Measurements from ENCODE around the gene MAP2. TPM values are rescaled to one million over a fixed set of nuclear protein-coding genes. Genes with fewer than 3 reads are reported as not detected.

The MAP2 gene
- total and polyA plus RNA-seq, 2 of the 13 experiments (the other 11 are each of a cell fraction or from before 2014, with no cell fraction given): 0.08 TPM; not detected in 1

DNA sequence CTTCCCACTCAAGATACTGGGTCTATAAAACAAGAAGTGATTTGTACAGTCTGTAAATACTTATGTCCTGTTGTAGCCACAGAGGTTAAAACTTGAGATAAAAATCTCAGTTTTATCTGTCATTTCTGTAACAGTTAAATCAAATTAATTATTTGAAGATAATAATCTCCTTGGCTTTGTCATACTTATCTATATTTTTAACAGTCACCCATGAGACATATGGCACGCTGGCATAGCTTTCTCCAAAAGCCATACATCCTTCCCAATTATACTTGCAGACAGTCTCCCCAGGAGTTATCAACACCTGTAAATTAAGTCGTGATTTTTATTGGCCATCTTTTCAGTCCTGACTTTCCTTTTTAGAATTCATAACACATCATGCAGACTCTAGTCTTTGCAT, 278.9 kb downstream of the MAP2 start:
- ATAC-seq (no peak), FAIRE-seq (no peak), DNase-seq (ENCODE audit: low spot score) (no peak)
- no peaks in the 10 kb centered on the region for H4K20me1 ChIP-seq (ENCODE audit: insufficient read depth, low read length)
- 0% methylated on average over 2 of the region's 2 CpGs for WGBS (ENCODE audit: low lambda C conversion rate)
- in situ Hi-C loops (cut with HindIII; ENCODE audit: extremely low pct_ligation_motif_present, low pct_unique_long_range_greater_than_20kb): no loop called here
- H3K79me2 ChIP-seq (ENCODE audit: insufficient read depth, low read length): no peaks in the 10 kb centered on the region
- no peak for TF ChIP-seq SCMH1 (CRISPR knock-in tag; IDR thresholded peaks at IDR 0.05; ENCODE audit: borderline replicate concordance)
- TF ChIP-seq AHR (CRISPR knock-in tag; IDR thresholded peaks at IDR 0.05): no peak
- TF ChIP-seq, protein P1, sequence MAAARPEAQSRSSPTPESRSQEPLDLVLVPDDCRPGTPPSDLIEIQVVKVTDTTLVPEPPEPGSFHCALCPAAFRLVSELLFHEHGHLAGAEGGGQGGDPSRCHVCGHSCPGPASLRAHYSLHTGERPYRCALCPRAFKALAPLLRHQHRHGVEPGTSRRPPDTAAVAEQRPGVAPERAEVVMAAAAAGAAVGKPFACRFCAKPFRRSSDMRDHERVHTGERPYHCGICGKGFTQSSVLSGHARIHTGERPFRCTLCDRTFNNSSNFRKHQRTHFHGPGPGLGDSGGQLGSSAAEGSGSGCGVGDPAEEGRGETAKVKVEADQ (CRISPR knock-in tag; IDR thresholded peaks at IDR 0.05; ENCODE audit: borderline replicate concordance): no peak
- no peak for TF ChIP-seq POLR2A (IDR thresholded peaks at IDR 0.05; ENCODE audit: insufficient read depth in 1 of 2, low read depth in 2 of 2, low read length in 2 of 2)
- no peak for TF ChIP-seq ZNF768 (CRISPR knock-in tag; IDR thresholded peaks at IDR 0.05)
- TF ChIP-seq RFX3 (CRISPR knock-in tag; IDR thresholded peaks at IDR 0.05): no peak
- no peak for TF ChIP-seq PCBP1 (IDR thresholded peaks at IDR 0.05; ENCODE audit: borderline replicate concordance, low read depth, low read length)
- TF ChIP-seq ZFY (CRISPR knock-in tag; IDR thresholded peaks at IDR 0.05): no peak
- TF ChIP-seq GFI1 (CRISPR knock-in tag; IDR thresholded peaks at IDR 0.05; ENCODE audit: borderline replicate concordance): no peak
- no peak for TF ChIP-seq ARID2 (CRISPR knock-in tag; IDR thresholded peaks at IDR 0.05; ENCODE audit: borderline replicate concordance)
- TF ChIP-seq THAP11 (CRISPR knock-in tag; IDR thresholded peaks at IDR 0.05): no peak
- TF ChIP-seq, protein P2, sequence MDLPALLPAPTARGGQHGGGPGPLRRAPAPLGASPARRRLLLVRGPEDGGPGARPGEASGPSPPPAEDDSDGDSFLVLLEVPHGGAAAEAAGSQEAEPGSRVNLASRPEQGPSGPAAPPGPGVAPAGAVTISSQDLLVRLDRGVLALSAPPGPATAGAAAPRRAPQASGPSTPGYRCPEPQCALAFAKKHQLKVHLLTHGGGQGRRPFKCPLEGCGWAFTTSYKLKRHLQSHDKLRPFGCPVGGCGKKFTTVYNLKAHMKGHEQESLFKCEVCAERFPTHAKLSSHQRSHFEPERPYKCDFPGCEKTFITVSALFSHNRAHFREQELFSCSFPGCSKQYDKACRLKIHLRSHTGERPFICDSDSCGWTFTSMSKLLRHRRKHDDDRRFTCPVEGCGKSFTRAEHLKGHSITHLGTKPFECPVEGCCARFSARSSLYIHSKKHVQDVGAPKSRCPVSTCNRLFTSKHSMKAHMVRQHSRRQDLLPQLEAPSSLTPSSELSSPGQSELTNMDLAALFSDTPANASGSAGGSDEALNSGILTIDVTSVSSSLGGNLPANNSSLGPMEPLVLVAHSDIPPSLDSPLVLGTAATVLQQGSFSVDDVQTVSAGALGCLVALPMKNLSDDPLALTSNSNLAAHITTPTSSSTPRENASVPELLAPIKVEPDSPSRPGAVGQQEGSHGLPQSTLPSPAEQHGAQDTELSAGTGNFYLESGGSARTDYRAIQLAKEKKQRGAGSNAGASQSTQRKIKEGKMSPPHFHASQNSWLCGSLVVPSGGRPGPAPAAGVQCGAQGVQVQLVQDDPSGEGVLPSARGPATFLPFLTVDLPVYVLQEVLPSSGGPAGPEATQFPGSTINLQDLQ (CRISPR knock-in tag; IDR thresholded peaks at IDR 0.05): no peak
- TF ChIP-seq MIER3 (CRISPR knock-in tag; IDR thresholded peaks at IDR 0.05; ENCODE audit: borderline replicate concordance): no peak
- TF ChIP-seq RFXAP (CRISPR knock-in tag; IDR thresholded peaks at IDR 0.05; ENCODE audit: borderline replicate concordance): no peak
- TF ChIP-seq XRCC5 (optimal IDR thresholded peaks at IDR 0.05; ENCODE audit: low read length): no peak
- no peak for TF ChIP-seq MTF2 (CRISPR knock-in tag; IDR thresholded peaks at IDR 0.05; ENCODE audit: borderline replicate concordance)
- TF ChIP-seq ZNF703 (CRISPR knock-in tag; IDR thresholded peaks at IDR 0.05; ENCODE audit: borderline replicate concordance): no peak
- TF ChIP-seq KLF6 (CRISPR knock-in tag; IDR thresholded peaks at IDR 0.05): no peak
- no peak overlapping the region for H3K4me2 ChIP-seq (ENCODE audit: low read depth, low read length)
- H3K27ac ChIP-seq (ENCODE audit: extremely low read length, insufficient read depth, low read length): no peak overlapping the region
- H2AFZ ChIP-seq (ENCODE audit: low read length): no peak overlapping the region
- CTCF ChIA-PET (ENCODE audit: low intra/inter-chr PET ratio, low total read pairs): no interaction called here
- no TSS peak for BruUV-seq (replicated peaks)
- H3K27me3 ChIP-seq (ENCODE audit: control insufficient read depth in 1 of 2, insufficient read depth in 2 of 2, low read length in 2 of 2): no peaks in the 10 kb centered on the region
- no peak overlapping the region for H3K4me3 ChIP-seq (replicated peaks in 1 of 3; ENCODE audit: insufficient read depth in 1 of 3, low read depth in 2 of 3, low read length in 3 of 3)
- no peaks in the 10 kb centered on the region for H3K36me3 ChIP-seq (replicated peaks in 1 of 2; ENCODE audit: control insufficient read depth in 1 of 2, insufficient read depth in 2 of 2, low read length in 2 of 2)
- no peaks in the 10 kb centered on the region for H3K4me1 ChIP-seq (ENCODE audit: insufficient read depth, low read length)
- POLR2A ChIA-PET: no interaction called here
- H3K9ac ChIP-seq (ENCODE audit: insufficient read depth, low read depth, low read length): no peak overlapping the region
- intact Hi-C loops (cut with micrococcal nuclease; ENCODE audit: unreplicated experiment): no loop called here
- H3K9me3 ChIP-seq (ENCODE audit: low read length): no peaks in the 10 kb centered on the region

All from HepG2 (cell line).